Measurements from ENCODE around the gene CDC42EP5.

- TF ChIP-seq CTCF (IDR thresholded peaks at IDR 0.05; ENCODE audit: insufficient read depth, low read depth, low read length) (no peak), EZH2 (IDR thresholded peaks at IDR 0.05; ENCODE audit: insufficient read depth, low read length) (no peak)
These were observed 42.1 kb upstream of the CDC42EP5 start for GRCh38 chr19:54515156-54515555.

Measured in astrocyte (in vitro differentiated cells and primary cell).